DND-41 (cell line): ENCODE data around the gene SLC30A3.

Experiments
- EZH2 ChIP-seq: IDR thresholded peaks from 3 replicates; pipeline ENCODE4 v1.6.1; 2012; ENCODE audit warnings: borderline replicate concordance, low read depth, mild to moderate bottlenecking, moderate library complexity, low read length, inconsistent platforms; ENCODE audit not compliant: severe bottlenecking
- TF ChIP-seq, protein P1 (sequence below): IDR thresholded peaks from 2 replicates; pipeline ENCODE4 v1.5.1; 2012; ENCODE audit warnings: borderline replicate concordance, low read length, moderate library complexity, mild to moderate bottlenecking; ENCODE audit not compliant: poor library complexity, severe bottlenecking; ENCODE audit errors: extremely low read depth

DNA sequence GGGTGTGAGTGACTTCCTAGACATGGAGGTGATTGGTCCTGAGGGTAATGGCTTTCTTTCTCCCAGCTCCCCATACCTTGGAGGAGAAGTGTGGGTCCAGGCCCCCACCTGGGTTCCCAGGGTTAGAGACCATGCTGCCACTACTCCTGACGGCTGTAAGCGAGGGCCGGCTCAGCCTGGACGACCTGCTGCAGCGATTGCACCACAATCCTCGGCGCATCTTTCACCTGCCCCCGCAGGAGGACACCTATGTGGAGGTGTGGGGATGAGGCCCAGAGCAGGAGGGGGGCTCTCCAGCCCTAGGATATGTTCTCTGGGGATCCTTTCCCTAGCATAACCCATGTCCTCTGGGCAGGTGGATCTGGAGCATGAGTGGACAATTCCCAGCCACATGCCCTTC is 23.9 kb downstream of the SLC30A3 start:
- TF ChIP-seq, protein P1, sequence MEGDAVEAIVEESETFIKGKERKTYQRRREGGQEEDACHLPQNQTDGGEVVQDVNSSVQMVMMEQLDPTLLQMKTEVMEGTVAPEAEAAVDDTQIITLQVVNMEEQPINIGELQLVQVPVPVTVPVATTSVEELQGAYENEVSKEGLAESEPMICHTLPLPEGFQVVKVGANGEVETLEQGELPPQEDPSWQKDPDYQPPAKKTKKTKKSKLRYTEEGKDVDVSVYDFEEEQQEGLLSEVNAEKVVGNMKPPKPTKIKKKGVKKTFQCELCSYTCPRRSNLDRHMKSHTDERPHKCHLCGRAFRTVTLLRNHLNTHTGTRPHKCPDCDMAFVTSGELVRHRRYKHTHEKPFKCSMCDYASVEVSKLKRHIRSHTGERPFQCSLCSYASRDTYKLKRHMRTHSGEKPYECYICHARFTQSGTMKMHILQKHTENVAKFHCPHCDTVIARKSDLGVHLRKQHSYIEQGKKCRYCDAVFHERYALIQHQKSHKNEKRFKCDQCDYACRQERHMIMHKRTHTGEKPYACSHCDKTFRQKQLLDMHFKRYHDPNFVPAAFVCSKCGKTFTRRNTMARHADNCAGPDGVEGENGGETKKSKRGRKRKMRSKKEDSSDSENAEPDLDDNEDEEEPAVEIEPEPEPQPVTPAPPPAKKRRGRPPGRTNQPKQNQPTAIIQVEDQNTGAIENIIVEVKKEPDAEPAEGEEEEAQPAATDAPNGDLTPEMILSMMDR, result no peak
- TF ChIP-seq EZH2, result no peak
